HG03575 (cell line): ENCODE measurements around the gene TRIB2.
A peak's percentile ranks its signal among the peaks of the same experiment; 100 is the strongest.

Experiments used
- ATAC-seq: cut with Tn5 transposase; IDR thresholded peaks from one replicate; pipeline ENCODE4 v1.9.1; 2021; ENCODE audit not compliant: unreplicated experiment, insufficient number of reproducible peaks, low FRiP score; ENCODE audit errors: extremely low read depth

The TRIB2 gene

GRCh38 chr2:12718015-12718671 is 1.4 kb downstream of the TRIB2 start:
- no peak for ATAC-seq

DNA sequence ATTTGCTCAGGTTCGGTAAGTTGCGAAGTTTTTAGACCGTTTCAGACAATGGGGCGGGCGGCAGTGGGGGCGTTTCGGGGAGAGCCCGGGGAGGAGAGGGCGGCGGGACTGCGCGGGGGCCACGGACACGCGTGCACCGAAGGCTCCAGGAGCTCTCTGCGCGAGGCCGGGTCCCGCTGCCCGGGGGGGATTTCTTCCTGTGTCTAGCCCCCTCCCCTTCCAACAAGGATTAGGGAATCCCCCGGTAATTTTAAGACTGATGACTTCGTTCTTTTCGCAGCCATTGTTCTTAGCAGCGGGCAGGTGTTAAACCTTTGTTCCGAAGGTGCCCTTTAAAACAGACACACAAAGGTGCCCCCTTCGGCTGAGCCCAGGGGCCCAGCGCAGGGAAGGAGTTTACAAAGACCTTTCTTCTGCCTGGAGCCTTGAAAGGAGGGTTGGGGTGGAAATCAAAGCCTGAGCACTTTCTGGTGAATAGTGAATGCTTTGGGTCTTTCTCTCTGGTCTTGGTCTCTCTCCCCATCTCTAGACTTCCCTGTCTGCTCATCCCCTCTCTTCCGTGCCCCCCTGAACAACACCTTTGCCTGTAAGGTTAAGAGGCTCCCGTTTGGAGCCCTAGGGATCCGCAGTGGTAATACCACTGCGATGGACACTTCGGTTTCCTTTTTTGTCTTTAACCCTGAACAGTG is 2.1 kb downstream of the TRIB2 start:
- ATAC-seq = no peak

DNA sequence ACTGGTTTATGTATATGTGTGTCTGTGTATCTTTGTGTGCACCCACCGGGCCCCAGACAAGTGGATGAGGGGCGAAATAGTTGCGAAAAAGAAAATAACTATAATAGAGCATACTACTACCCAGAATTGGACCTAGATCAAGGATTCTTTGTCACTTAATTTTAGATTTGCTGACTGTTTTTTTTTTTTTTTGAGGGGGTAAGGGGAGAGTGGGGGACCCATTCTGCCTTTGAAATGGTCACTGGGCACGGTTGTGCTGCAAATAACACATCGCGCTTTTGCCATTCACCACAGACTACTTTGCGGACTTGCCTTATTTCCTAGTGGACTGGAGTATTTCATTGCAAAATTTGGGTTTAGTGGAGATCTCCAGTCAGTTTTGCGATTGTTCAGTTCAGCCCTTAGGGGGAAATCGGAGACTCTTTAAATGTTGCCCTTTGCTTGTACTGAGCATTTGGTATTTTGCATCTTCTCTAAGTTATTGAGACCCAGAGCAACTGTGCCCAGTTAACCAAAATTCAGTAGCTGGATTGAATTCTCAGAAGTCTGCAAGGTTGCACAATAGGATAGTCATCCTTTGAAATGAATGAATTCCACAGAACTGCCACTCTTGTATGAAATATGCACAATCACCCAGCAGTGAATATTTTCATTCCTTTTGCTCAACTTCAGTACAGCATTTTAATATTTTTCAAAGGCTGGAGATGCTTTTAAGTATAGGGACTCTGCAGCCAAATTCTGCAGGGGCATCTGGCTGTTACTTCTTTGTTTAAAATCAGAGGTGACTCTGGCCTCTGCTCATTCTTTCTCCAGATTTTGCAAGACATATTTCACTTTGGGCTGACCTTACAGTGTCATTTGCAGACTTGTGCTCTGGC is 2.9 kb downstream of the TRIB2 start:
- no peak for ATAC-seq

DNA sequence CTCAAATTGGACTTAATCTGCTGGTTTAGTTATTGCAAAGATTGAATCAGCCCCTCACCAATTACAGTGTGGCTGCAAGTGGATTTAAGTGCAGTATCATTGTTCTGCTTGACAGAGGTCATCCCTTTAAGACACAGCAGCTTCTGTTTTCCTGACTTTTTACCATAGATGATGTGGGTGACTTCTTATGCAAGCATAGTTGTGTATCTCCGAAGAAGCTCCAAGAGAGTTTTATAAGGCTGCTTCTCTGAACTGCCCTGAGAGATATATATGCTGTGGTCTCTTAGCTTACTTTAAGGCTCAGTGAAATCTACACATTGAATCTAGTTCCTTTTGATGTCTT is 3.5 kb downstream of the TRIB2 start:
- no peak for ATAC-seq

GRCh38 chr2:12720754-12721378 is 4.1 kb downstream of the TRIB2 start:
- no peak for ATAC-seq

GRCh38 chr2:12721566-12722446 is 5.1 kb downstream of the TRIB2 start:
- no peak for ATAC-seq

- ATAC-seq = no peak
Observed at GRCh38 chr2:12722447-12723316, 5.9 kb downstream of the TRIB2 start.

DNA sequence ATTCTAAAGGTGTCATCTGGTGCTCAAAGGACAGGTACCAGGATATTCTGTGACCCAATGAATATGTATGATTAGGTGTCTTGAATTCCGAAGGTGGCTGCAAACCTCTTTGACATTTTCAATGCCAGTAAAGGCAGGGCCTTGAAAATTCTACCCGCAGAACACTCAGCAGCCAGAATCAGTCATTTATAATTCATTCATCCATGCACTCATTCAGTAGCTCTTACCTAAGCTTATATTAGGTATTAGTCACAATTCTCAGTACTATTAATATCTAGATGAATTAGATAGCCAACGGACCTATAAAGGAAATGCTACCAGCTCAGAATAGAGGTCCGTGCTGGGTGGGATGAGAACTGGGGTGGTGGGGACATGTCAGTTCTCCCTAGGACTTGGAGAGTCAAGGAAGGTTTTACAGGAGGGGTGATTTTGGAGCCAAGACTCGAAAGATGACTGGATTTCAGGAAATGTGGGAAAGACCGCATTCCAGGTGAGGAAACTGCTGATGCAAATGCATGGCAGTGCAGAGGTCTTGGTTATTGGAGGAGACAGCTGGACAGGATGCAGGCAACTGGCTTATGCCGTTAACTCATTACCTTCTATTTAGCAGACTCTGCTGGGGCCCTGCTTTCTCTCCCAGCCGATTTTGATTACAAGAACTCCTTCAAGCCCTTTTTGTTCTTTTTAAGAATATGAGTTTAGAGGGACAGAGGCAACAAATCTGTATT is 7.2 kb downstream of the TRIB2 start:
- ATAC-seq = no peak

- no peak for ATAC-seq
Observed at GRCh38 chr2:12725233-12726187, 8.8 kb downstream of the TRIB2 start.

DNA sequence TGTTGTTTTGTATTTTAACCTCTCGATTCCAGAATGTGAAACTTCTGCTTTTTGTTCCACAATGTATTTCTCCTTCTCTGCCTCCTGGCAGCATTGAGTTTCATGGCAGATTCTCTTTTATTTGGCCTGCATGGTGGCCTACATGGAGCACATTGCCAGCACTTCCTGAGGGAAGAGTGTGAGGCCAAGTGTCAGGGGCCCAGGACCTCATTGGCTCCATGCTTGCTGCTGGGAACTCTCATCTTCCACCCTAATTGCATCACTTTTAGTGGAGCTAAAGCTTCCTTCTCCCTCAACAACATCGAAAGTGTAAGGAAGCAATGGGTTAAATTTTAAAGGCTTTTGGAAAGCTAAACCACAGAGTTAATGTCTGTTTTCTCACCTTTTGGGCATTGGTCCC is 9.5 kb downstream of the TRIB2 start:
- no peak for ATAC-seq

- no peak for ATAC-seq
Observed at GRCh38 chr2:12727065-12727464, 10.3 kb downstream of the TRIB2 start.

GRCh38 chr2:12727641-12728040 is 10.9 kb downstream of the TRIB2 start:
- no peak for ATAC-seq

- ATAC-seq = peak; percentile 81
Observed at GRCh38 chr2:12728221-12728777, 11.6 kb downstream of the TRIB2 start.

GRCh38 chr2:12730265-12730664 is 13.5 kb downstream of the TRIB2 start:
- ATAC-seq = no peak

GRCh38 chr2:12731701-12732280 is 15.1 kb downstream of the TRIB2 start:
- no peak for ATAC-seq

GRCh38 chr2:12732651-12733050 is 15.9 kb downstream of the TRIB2 start:
- no peak for ATAC-seq
